Measurements from ENCODE around the gene CPAMD8.
"Not testable (repeated sequence)": the region's sequence is repeated elsewhere in the genome, so short reads cannot be mapped to it uniquely, and the experiment has no call there.

CPAMD8 gene

GRCh38 chr19:16880884-16881554, 145.6 kb downstream of the CPAMD8 start:
- Histone ChIP-seq H3K27ac (no peak overlapping the region), H3K4me3 (no peak overlapping the region)
- no peak for TF ChIP-seq CTCF (IDR thresholded peaks at IDR 0.05)
- no peak for DNase-seq (ENCODE audit: low spot score)

GRCh38 chr19:16878181-16878965, 148.2 kb downstream of the CPAMD8 start:
- H3K27ac ChIP-seq: no peak overlapping the region

GRCh38 chr19:16877581-16877980, 149.0 kb downstream of the CPAMD8 start:
- no peak overlapping the region for H3K27ac ChIP-seq
- no peak for DNase-seq (ENCODE audit: low spot score)
- TF ChIP-seq CTCF (IDR thresholded peaks at IDR 0.05): no peak

More at GRCh38 chr19:16878181-16878965, 148.2 kb downstream of the CPAMD8 start:
- DNase-seq (ENCODE audit: low spot score): no peak
- no peak for TF ChIP-seq CTCF (IDR thresholded peaks at IDR 0.05)
- no peak overlapping the region for H3K4me3 ChIP-seq

GRCh38 chr19:16876904-16877361, 149.7 kb downstream of the CPAMD8 start:
- DNase-seq (ENCODE audit: low spot score): no peak
- no peak for TF ChIP-seq CTCF (IDR thresholded peaks at IDR 0.05)
- Histone ChIP-seq H3K27ac (no peak overlapping the region), H3K4me3 (no peak overlapping the region)

More at GRCh38 chr19:16877581-16877980, 149.0 kb downstream of the CPAMD8 start:
- H3K4me3 ChIP-seq: no peak overlapping the region

- no peak for DNase-seq (ENCODE audit: low spot score)
- TF ChIP-seq CTCF (IDR thresholded peaks at IDR 0.05): no peak
Measured at GRCh38 chr19:16875584-16876555, 150.7 kb downstream of the CPAMD8 start.

GRCh38 chr19:16874978-16875299, 151.7 kb downstream of the CPAMD8 start:
- not testable (repeated sequence) for H3K4me3 ChIP-seq; DNase-seq (ENCODE audit: low spot score); H3K27ac ChIP-seq

More at GRCh38 chr19:16875584-16876555, 150.7 kb downstream of the CPAMD8 start:
- Histone ChIP-seq H3K4me3 (no peak overlapping the region), H3K27ac (no peak overlapping the region)
